B cell (primary cell): Measurements from ENCODE around the gene LENEP. TPM values are rescaled to one million over a fixed set of nuclear protein-coding genes. Genes with fewer than 3 reads are reported as not detected.
A peak's percentile ranks its signal among the peaks of the same experiment; 100 is the strongest.

ENCODE experiments used
- ATAC-seq: fragments of 200-7000 bp; cut with Tn5 transposase; one replicate; pipeline ENCODE4 v1.10.0; 2021; ENCODE audit warnings: low read depth, mild to moderate bottlenecking, moderate number of reproducible peaks, moderate library complexity
- CTCF ChIA-PET: fragments of 350-600 bp; sonication (Branson Sonifier 250); formaldehyde crosslinking; loops from one replicate; lab custom pipeline; 2021; ENCODE audit warnings: antibody characterized with exemption, inconsistent platforms; lab: Charles Lee
- POLR2A ChIA-PET: fragments of 350-600 bp; sonication (Branson Sonifier 250); formaldehyde crosslinking; loops from one replicate; lab custom pipeline; 2021; ENCODE audit warnings: antibody characterized with exemption; lab: Charles Lee
- DNase-seq: peaks from one replicate; pipeline ENCODE4 v3.0.0; 2013
- H2AFZ ChIP-seq: 2 replicates; pipeline ENCODE4 v1.6.1; 2012; ENCODE audit warnings: mild to moderate bottlenecking, low read depth, low read length; ENCODE audit not compliant: insufficient read depth, poor library complexity, severe bottlenecking
- H3K27ac ChIP-seq, 2 donors: 1 replicate in 1 of 2; 2 replicates in 1 of 2; pipeline ENCODE4 v1.5.1; 2012 to 2013; ENCODE audit warnings: low read length in 2 of 2, mild to moderate bottlenecking in 2 of 2, moderate library complexity in 1 of 2
- H3K27me3 ChIP-seq, 4 experiments: fragments of 200-600 bp in 1 of 4; sonication (generic) in 1 of 4; replicated peaks in 1 of 4; 1 replicate in 2 of 4; 2 replicates in 2 of 4; pipeline versions ENCODE4 v1.6.1 to v1.7.0; 2013 to 2016; ENCODE audit warnings: low read length in 3 of 4, mild to moderate bottlenecking in 2 of 4, mixed read lengths in 1 of 4, moderate library complexity in 1 of 4; ENCODE audit not compliant: insufficient read depth in 4 of 4, control insufficient read depth in 3 of 4; ENCODE audit errors: control extremely low read depth in 1 of 4
- H3K36me3 ChIP-seq, 2 experiments: replicated peaks in 1 of 2; 1 replicate in 1 of 2; 2 replicates in 1 of 2; pipeline versions ENCODE4 v1.6.1 to v1.7.1; 2013; ENCODE audit warnings: low read length in 1 of 2; ENCODE audit not compliant: insufficient read depth in 2 of 2, control insufficient read depth in 1 of 2; ENCODE audit errors: control extremely low read depth in 1 of 2, extremely low read depth in 1 of 2
- H3K4me1 ChIP-seq, 2 donors: fragments of 200-600 bp in 1 of 2; sonication (generic) in 1 of 2; 1 replicate in 1 of 2; 2 replicates in 1 of 2; pipeline versions ENCODE4 v1.5.1 to v1.6.1; 2013 to 2017; ENCODE audit warnings: low read length in 2 of 2; ENCODE audit not compliant: control insufficient read depth in 2 of 2, insufficient read depth in 2 of 2
- H3K4me2 ChIP-seq: replicated peaks from 2 replicates; pipeline ENCODE3; 2012; ENCODE audit warnings: mild to moderate bottlenecking, low read depth, low read length; ENCODE audit not compliant: poor library complexity, severe bottlenecking
- H3K4me3 ChIP-seq, 5 experiments: fragments of 200-600 bp in 1 of 5; sonication (generic) in 1 of 5; 1 replicate in 3 of 5; 2 replicates in 2 of 5; pipeline versions ENCODE4 v1.5.1 to v1.7.0; 2011 to 2016; ENCODE audit warnings: low read length in 4 of 5, mild to moderate bottlenecking in 4 of 5, low read depth in 2 of 5, control low read depth in 1 of 5, moderate library complexity in 1 of 5; ENCODE audit not compliant: insufficient read depth in 1 of 5; ENCODE audit errors: control extremely low read depth in 1 of 5, extremely low read depth in 1 of 5
- H3K79me2 ChIP-seq: fragments of 200-600 bp; sonication (generic); one replicate; pipeline ENCODE4 v1.6.0; 2016; ENCODE audit warnings: low read length; ENCODE audit not compliant: control insufficient read depth, insufficient read depth
- H3K9ac ChIP-seq: fragments of 200-600 bp; sonication (generic); 2 replicates; pipeline ENCODE4 v1.6.1; 2017; ENCODE audit warnings: mild to moderate bottlenecking, low read length, moderate library complexity
- H3K9me3 ChIP-seq, 3 donors: one replicate each; pipeline versions ENCODE4 v1.6.1 to v1.7.1; 2013; ENCODE audit warnings: low read length in 2 of 3; ENCODE audit not compliant: control insufficient read depth in 2 of 3, insufficient read depth in 1 of 3; ENCODE audit errors: control extremely low read depth in 1 of 3
- H4K20me1 ChIP-seq: 2 replicates; pipeline ENCODE4 v1.6.0; 2012; ENCODE audit warnings: mild to moderate bottlenecking, low read length; ENCODE audit not compliant: insufficient read depth, control insufficient read depth, poor library complexity, severe bottlenecking
- H3K27ac Mint-ChIP-seq: one replicate; pipeline ENCODE4 v1.8.0; 2021; ENCODE audit warnings: mixed read lengths
- H3K27me3 Mint-ChIP-seq: one replicate; pipeline ENCODE4 v1.8.0; 2021; ENCODE audit warnings: mixed read lengths
- H3K4me1 Mint-ChIP-seq: one replicate; pipeline ENCODE4 v1.8.0; 2021; ENCODE audit warnings: mixed read lengths
- H3K4me3 Mint-ChIP-seq: one replicate; pipeline ENCODE4 v1.8.0; 2021; ENCODE audit warnings: mixed read lengths
- H3K9me3 Mint-ChIP-seq: one replicate; pipeline ENCODE4 v1.8.0; 2022; ENCODE audit warnings: mixed read lengths; ENCODE audit not compliant: insufficient read depth
- EZH2 ChIP-seq: IDR thresholded peaks from 2 replicates; pipeline ENCODE4 v1.6.1; 2012; ENCODE audit warnings: borderline replicate concordance, low read depth, mild to moderate bottlenecking, moderate library complexity, low read length; ENCODE audit not compliant: insufficient read depth, poor library complexity, severe bottlenecking
- WGBS: methylation state at CpG from one replicate; pipeline ENCODE4 v1.1.5; 2013; ENCODE audit warnings: missing lambda C conversion rate; ENCODE audit not compliant: insufficient coverage; 5-methylcytosine and 5-hydroxymethylcytosine counted together
- intact Hi-C: fragments of 100-400 bp; cut with micrococcal nuclease; formaldehyde crosslinking; loops from one replicate; pipeline ENCODE4 v1.10.0; 2022
- polyA plus RNA-seq: library from polyadenylated mRNA; depleted of rRNA; stranded (reverse); fragments of >200 nt; gene quantifications from 2 replicates; pipeline ENCODE4 v1.2.3, GENCODE V29; 2012
- total RNA-seq, 2 donors: library from RNA; stranded (reverse); fragments of 120-200 nt in 1 of 2; gene quantifications; 1 replicate in 1 of 2; 2 replicates in 1 of 2; pipeline versions ENCODE4 v1.2.3 to v1.2.4, GENCODE V29; 2013 to 2022
- TF ChIP-seq, protein P1 (sequence below): fragments of 200-600 bp; IDR thresholded peaks from one replicate; pipeline ENCODE4 v1.8.0; 2022; ENCODE audit warnings: antibody characterized with exemption, mild to moderate bottlenecking

LENEP gene
- total and polyA plus RNA-seq, 2 donors (not counting 1 experiment from before 2014, with no cell fraction given): 2.0 TPM; not detected in 1

DNA sequence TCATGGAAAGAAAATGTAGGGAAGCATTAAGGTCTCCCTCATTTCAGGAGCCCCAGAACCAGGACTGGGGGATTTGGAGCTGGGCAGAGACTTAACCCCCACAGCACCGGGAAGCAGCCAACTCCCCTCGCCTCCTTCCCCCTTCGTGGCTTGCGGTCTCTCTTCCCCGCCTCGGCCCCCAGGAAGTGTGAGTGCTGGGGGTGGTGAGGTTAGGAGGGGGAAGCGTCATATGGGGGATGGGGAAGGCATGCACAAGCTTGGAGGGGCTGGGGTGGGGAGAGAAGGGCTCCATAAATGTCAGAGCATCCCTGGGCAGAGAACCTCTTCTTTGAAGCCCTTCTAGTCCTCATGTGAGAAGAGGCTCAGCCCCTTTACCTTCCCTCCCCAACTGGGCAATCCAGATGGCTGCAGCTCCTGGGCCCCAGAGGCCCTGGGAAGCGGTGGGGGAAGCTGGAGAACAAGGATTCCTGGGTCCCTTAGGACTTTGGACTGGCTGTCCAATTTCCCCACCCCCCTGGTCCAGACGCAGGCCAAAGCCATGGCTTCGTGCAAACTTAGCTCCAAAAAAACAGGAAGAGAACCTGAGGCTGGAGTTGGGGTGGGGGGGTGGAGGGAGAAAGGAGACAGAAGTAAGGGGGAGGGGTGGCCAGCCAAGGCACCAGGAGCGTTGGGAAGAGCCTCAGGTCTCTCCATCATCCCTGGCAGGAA, 17.0 kb downstream of the LENEP start:
- Histone ChIP-seq H3K9ac (no peak overlapping the region), H3K79me2 (peaks cover 40% of the 10 kb centered on the region), H3K4me3 (no peak overlapping the region), H3K27ac (peak overlapping the region in 1 of 2 donors; percentile 48), H3K27me3 (no peaks in the 10 kb centered on the region), H3K36me3 (peaks cover 0 to 25% of the 10 kb centered on the region in 2 experiments), H4K20me1 (peaks cover 35% of the 10 kb centered on the region), H3K4me1 (peaks cover 93 to 100% of the 10 kb centered on the region in 2 donors), H2AFZ (no peak overlapping the region), H3K4me2 (peak overlapping the region; percentile 61), H3K9me3 (no peaks in the 10 kb centered on the region)
- DNase-seq: no peak
- ATAC-seq: no peak
- ChIA-PET CTCF (interaction anchor here (0.9 to 17.4 kb wide), 3 partner anchors 9 to 11 kb away, joined by 3 to 295 read pairs (median 3); partner anchors contain the start of genes LENEP and ZBTB7B), POLR2A (interaction anchor here (0.6 to 1.0 kb wide), 4 partner anchors 10 to 56 kb away, joined by 3 to 4 read pairs (median 4); partner anchors contain the start of gene CKS1B)
- Mint-ChIP-seq H3K27me3 (no peaks in the 10 kb centered on the region), H3K4me1 (peaks cover 78% of the 10 kb centered on the region), H3K27ac (peak overlapping the region; percentile 82), H3K9me3 (no peaks in the 10 kb centered on the region), H3K4me3 (peak overlapping the region; percentile 10)
- intact Hi-C loops: no loop called here
- no peak for TF ChIP-seq EZH2
- TF ChIP-seq, protein P1, sequence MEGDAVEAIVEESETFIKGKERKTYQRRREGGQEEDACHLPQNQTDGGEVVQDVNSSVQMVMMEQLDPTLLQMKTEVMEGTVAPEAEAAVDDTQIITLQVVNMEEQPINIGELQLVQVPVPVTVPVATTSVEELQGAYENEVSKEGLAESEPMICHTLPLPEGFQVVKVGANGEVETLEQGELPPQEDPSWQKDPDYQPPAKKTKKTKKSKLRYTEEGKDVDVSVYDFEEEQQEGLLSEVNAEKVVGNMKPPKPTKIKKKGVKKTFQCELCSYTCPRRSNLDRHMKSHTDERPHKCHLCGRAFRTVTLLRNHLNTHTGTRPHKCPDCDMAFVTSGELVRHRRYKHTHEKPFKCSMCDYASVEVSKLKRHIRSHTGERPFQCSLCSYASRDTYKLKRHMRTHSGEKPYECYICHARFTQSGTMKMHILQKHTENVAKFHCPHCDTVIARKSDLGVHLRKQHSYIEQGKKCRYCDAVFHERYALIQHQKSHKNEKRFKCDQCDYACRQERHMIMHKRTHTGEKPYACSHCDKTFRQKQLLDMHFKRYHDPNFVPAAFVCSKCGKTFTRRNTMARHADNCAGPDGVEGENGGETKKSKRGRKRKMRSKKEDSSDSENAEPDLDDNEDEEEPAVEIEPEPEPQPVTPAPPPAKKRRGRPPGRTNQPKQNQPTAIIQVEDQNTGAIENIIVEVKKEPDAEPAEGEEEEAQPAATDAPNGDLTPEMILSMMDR: no peak
- 20% methylated on average over 2 of the region's 11 CpGs for WGBS

DNA sequence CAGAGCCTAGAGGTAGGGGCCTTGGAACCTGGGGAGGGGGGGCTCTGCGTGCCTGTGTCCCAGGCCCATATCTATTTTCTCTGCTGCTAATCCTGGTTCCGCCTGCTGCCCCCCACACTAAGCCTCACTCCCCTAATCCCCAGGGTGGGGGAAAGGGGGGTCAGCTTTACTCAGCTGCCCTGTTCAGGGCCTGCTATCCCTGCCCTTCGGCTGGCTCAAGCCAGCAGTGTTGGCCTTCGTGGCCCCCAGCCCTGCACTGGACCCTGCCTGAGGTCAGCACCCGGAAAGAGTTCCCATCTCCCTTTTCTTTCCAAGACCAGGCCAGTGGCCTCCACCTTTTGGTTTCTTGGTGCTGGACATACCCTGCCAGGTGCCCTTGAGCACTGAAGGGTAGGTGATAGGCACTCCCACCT, 17.6 kb downstream of the LENEP start:
- H4K20me1 ChIP-seq: peaks cover 35% of the 10 kb centered on the region
- H3K9me3 ChIP-seq: no peaks in the 10 kb centered on the region
- no peaks in the 10 kb centered on the region for H3K27me3 ChIP-seq
- H3K4me3 ChIP-seq: no peak overlapping the region
- DNase-seq (no peak), ATAC-seq (no peak)
- no CpG with 5 or more reads among the region's 5 CpGs for WGBS
- Mint-ChIP-seq H3K4me1 (peaks cover 78% of the 10 kb centered on the region), H3K27ac (peak overlapping the region; percentile 75), H3K9me3 (no peaks in the 10 kb centered on the region), H3K4me3 (no peak overlapping the region), H3K27me3 (no peaks in the 10 kb centered on the region)
- peak overlapping the region; percentile 61 for H3K4me2 ChIP-seq
- H3K79me2 ChIP-seq: peaks cover 35% of the 10 kb centered on the region
- CTCF ChIA-PET: interaction anchor here (0.9 to 17.4 kb wide), 4 partner anchors 8 to 33 kb away, joined by 3 to 295 read pairs (median 4); partner anchors contain the start of genes LENEP and ZBTB7B
- no peak overlapping the region for H3K9ac ChIP-seq
- H3K36me3 ChIP-seq: peaks cover 0 to 29% of the 10 kb centered on the region in 2 experiments
- H3K4me1 ChIP-seq: peaks cover 92 to 100% of the 10 kb centered on the region in 2 donors
- H2AFZ ChIP-seq: no peak overlapping the region
- H3K27ac ChIP-seq: peak overlapping the region in 1 of 2 donors; percentile 48
- intact Hi-C loops: no loop called here
- TF ChIP-seq, protein P1: no peak
- POLR2A ChIA-PET: interaction anchor here (1.0 kb wide), 1 partner anchor 9 kb away, joined by 4 read pairs; no protein-coding TSS in a partner anchor
